ENCODE results near the gene SARDH.

- no peak for TF ChIP-seq POLR2A (IDR thresholded peaks at IDR 0.05)
- TF ChIP-seq, protein P1, sequence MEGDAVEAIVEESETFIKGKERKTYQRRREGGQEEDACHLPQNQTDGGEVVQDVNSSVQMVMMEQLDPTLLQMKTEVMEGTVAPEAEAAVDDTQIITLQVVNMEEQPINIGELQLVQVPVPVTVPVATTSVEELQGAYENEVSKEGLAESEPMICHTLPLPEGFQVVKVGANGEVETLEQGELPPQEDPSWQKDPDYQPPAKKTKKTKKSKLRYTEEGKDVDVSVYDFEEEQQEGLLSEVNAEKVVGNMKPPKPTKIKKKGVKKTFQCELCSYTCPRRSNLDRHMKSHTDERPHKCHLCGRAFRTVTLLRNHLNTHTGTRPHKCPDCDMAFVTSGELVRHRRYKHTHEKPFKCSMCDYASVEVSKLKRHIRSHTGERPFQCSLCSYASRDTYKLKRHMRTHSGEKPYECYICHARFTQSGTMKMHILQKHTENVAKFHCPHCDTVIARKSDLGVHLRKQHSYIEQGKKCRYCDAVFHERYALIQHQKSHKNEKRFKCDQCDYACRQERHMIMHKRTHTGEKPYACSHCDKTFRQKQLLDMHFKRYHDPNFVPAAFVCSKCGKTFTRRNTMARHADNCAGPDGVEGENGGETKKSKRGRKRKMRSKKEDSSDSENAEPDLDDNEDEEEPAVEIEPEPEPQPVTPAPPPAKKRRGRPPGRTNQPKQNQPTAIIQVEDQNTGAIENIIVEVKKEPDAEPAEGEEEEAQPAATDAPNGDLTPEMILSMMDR (IDR thresholded peaks at IDR 0.05), result no peak
Measured at GRCh38 chr9:133699546-133699945, 38.6 kb downstream of the SARDH start.

Data from tibial nerve (tissue), 3 donors.